ENCODE measurements around the gene HIVEP3. TPM values are rescaled to one million over a fixed set of nuclear protein-coding genes. Genes with fewer than 3 reads are reported as not detected.

HIVEP3 gene
- total RNA-seq, 2 donors from 2014 or later = 3.4 to 4.0 TPM

DNA sequence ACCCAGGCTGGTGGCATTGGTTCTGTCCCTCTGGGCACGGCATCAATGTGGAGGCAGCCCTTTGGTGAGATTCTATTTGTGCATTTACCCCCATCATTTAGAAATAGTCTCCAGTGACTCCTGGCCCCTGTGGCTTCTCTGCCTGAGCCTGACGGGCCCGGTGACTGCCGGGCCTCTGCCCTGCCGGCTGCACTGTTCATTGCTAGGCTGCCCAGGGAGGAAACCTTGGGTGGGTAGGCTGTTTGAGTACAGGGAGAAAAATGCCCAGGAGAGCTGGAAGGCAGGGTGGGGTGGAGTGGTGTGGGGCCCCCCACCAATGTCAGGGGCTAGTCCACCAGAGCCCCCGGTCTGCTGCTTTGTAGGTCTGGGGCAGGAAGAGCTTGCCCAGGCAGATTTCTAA, 410.9 kb downstream of the HIVEP3 start:
- no peak for TF ChIP-seq POLR2A (IDR thresholded peaks at IDR 0.05)
- TF ChIP-seq CTCF (IDR thresholded peaks at IDR 0.05) = no peak
- no peak overlapping the region for H3K4me3 ChIP-seq
- no peak for ATAC-seq
- 91 to 94% methylated on average over 5 to 6 of the region's 6 CpGs for WGBS, 2 donors
- H3K27ac ChIP-seq = no peak overlapping the region
- no peaks in the 10 kb centered on the region for H3K27me3 ChIP-seq
- no peaks in the 10 kb centered on the region for H3K9me3 ChIP-seq
- H3K36me3 ChIP-seq (replicated peaks in 1 of 2; ENCODE audit: insufficient read depth in 1 of 2, low read depth in 2 of 2) = no peaks in the 10 kb centered on the region
- no peak for DNase-seq
- H3K4me1 ChIP-seq = peaks cover under 1% of the 10 kb centered on the region
- intact Hi-C loops (cut with DNase I) = no loop called here

- WGBS, 2 donors = 87 to 92% methylated on average over 11 to 13 of the region's 13 CpGs
- H3K4me3 ChIP-seq = no peak overlapping the region
- intact Hi-C loops (cut with DNase I) = no loop called here
- peaks cover 7% of the 10 kb centered on the region for H3K4me1 ChIP-seq
- no peak for DNase-seq
- H3K27me3 ChIP-seq = no peaks in the 10 kb centered on the region
- H3K27ac ChIP-seq = no peak overlapping the region
- H3K36me3 ChIP-seq (replicated peaks in 1 of 2; ENCODE audit: insufficient read depth in 1 of 2, low read depth in 2 of 2) = no peaks in the 10 kb centered on the region
- ATAC-seq = no peak
- TF ChIP-seq POLR2A (IDR thresholded peaks at IDR 0.05) = no peak
- TF ChIP-seq CTCF (IDR thresholded peaks at IDR 0.05) = no peak
- H3K9me3 ChIP-seq = no peaks in the 10 kb centered on the region
These were observed 411.5 kb downstream of the HIVEP3 start for GRCh38 chr1:41507110-41507720.

- Histone ChIP-seq H3K27ac (peak overlapping the region in 1 of 4 donors; percentile 30), H3K36me3 (replicated peaks in 1 of 2; ENCODE audit: insufficient read depth in 1 of 2, low read depth in 2 of 2) (no peaks in the 10 kb centered on the region), H3K4me3 (no peak overlapping the region), H3K9me3 (no peaks in the 10 kb centered on the region), H3K27me3 (no peaks in the 10 kb centered on the region), H3K4me1 (peaks cover 34% of the 10 kb centered on the region)
- intact Hi-C loops (cut with DNase I) = no loop called here
- TF ChIP-seq POLR2A (IDR thresholded peaks at IDR 0.05) (no peak), CTCF (IDR thresholded peaks at IDR 0.05) (no peak)
- DNase-seq (peak in 1 of 4 donors; percentile 33), ATAC-seq (no peak)
- 85 to 91% methylated on average over 13 to 15 of the region's 15 CpGs for WGBS, 2 donors
These were observed 414.3 kb downstream of the HIVEP3 start for GRCh38 chr1:41504114-41505035.

- peak overlapping the region in 1 of 4 donors; percentile 30 for H3K27ac ChIP-seq
These were observed 415.1 kb downstream of the HIVEP3 start for GRCh38 chr1:41503538-41504113.

More at GRCh38 chr1:41503538-41504113, 415.1 kb downstream of the HIVEP3 start:
- no peak overlapping the region for H3K4me3 ChIP-seq
- H3K27me3 ChIP-seq = no peaks in the 10 kb centered on the region
- ATAC-seq (no peak), DNase-seq (no peak)
- no peaks in the 10 kb centered on the region for H3K36me3 ChIP-seq (replicated peaks in 1 of 2; ENCODE audit: insufficient read depth in 1 of 2, low read depth in 2 of 2)
- 93 to 94% methylated on average over 11 of the region's 11 CpGs for WGBS, 2 donors
- TF ChIP-seq POLR2A (IDR thresholded peaks at IDR 0.05) (no peak), CTCF (IDR thresholded peaks at IDR 0.05) (no peak)
- no peaks in the 10 kb centered on the region for H3K9me3 ChIP-seq
- intact Hi-C loops (cut with DNase I) = no loop called here
- H3K4me1 ChIP-seq = peaks cover 42% of the 10 kb centered on the region

Measured in body of pancreas (tissue), 4 donors.